Loucy (cell line): ENCODE results near the gene MACROD2.

Experiments
- H2AFZ ChIP-seq: fragments of 200-600 bp; sonication (generic); 2 replicates; pipeline ENCODE4 v1.6.0; 2016; ENCODE audit warnings: antibody characterized with exemption, mild to moderate bottlenecking, low read length, moderate library complexity
- H3F3A ChIP-seq: fragments of 200-600 bp; 2 replicates; pipeline ENCODE4 v1.6.0; 2016; ENCODE audit warnings: antibody characterized with exemption, low read depth, mild to moderate bottlenecking
- H3K27me3 ChIP-seq: fragments of 200-600 bp; sonication (generic); 2 replicates; pipeline ENCODE4 v1.6.1; 2014; ENCODE audit warnings: low read length, mild to moderate bottlenecking; ENCODE audit not compliant: insufficient read depth, poor library complexity, severe bottlenecking
- H3K36me3 ChIP-seq: fragments of 200-600 bp; sonication (generic); 2 replicates; pipeline ENCODE4 v1.6.1; 2016; ENCODE audit warnings: low read length; ENCODE audit not compliant: insufficient read depth
- H3K4me1 ChIP-seq: fragments of 200-600 bp; sonication (generic); 2 replicates; pipeline ENCODE4 v1.5.1; 2014; ENCODE audit warnings: low read length, mild to moderate bottlenecking; ENCODE audit not compliant: insufficient read depth, poor library complexity, severe bottlenecking
- H3K4me2 ChIP-seq: fragments of 200-600 bp; sonication (generic); 2 replicates; pipeline ENCODE4 v1.6.0; 2014; ENCODE audit warnings: antibody characterized with exemption, low read length, low read depth, mild to moderate bottlenecking; ENCODE audit not compliant: poor library complexity, severe bottlenecking
- H3K4me3 ChIP-seq: fragments of 200-600 bp; sonication (generic); 2 replicates; pipeline ENCODE4 v1.5.1; 2014; ENCODE audit warnings: low read length, mild to moderate bottlenecking, mixed read lengths; ENCODE audit not compliant: poor library complexity, severe bottlenecking
- H3K79me2 ChIP-seq: fragments of 200-600 bp; sonication (generic); 2 replicates; pipeline ENCODE4 v1.6.1; 2014; ENCODE audit warnings: low read length; ENCODE audit not compliant: insufficient read depth
- H3K9ac ChIP-seq: fragments of 200-600 bp; sonication (generic); 2 replicates; pipeline ENCODE4 v1.6.0; 2014; ENCODE audit warnings: mild to moderate bottlenecking, low read depth, low read length, moderate library complexity; ENCODE audit not compliant: poor library complexity, severe bottlenecking
- H3K9me2 ChIP-seq: fragments of 200-600 bp; sonication (generic); replicated peaks from 2 replicates; pipeline ENCODE4 v1.6.1; 2016; ENCODE audit warnings: low read depth, low read length, mixed read lengths
- H3K9me3 ChIP-seq: fragments of 200-600 bp; sonication (generic); 2 replicates; pipeline ENCODE4 v1.6.1; 2014; ENCODE audit warnings: mild to moderate bottlenecking, antibody characterized with exemption, low read length, low read depth; ENCODE audit not compliant: insufficient read depth
- H4K20me1 ChIP-seq: fragments of 200-600 bp; sonication (generic); 2 replicates; pipeline ENCODE4 v1.6.0; 2014; ENCODE audit warnings: antibody characterized with exemption, low read length, mild to moderate bottlenecking; ENCODE audit not compliant: insufficient read depth, poor library complexity, severe bottlenecking
- CTCF ChIP-seq: fragments of 200-600 bp; sonication (generic); conservative IDR thresholded peaks from 2 replicates; pipeline ENCODE4 v1.5.1; 2014; ENCODE audit warnings: mild to moderate bottlenecking, antibody characterized with exemption, low read length
- EZH2phosphoT487 ChIP-seq: fragments of 200-600 bp; IDR thresholded peaks from 2 replicates; pipeline ENCODE4 v1.6.1; 2018; ENCODE audit warnings: antibody characterized with exemption, mild to moderate bottlenecking, moderate library complexity, borderline replicate concordance

MACROD2 gene

GRCh38 chr20:15288106-15288505 is 1292.8 kb downstream of the MACROD2 start:
- no peaks in the 10 kb centered on the region for H3K79me2 ChIP-seq
- H3K27me3 ChIP-seq = no peaks in the 10 kb centered on the region
- H2AFZ ChIP-seq = no peak overlapping the region
- no peaks in the 10 kb centered on the region for H3K36me3 ChIP-seq
- TF ChIP-seq EZH2phosphoT487 = no peak
- TF ChIP-seq CTCF = no peak
- H3K4me3 ChIP-seq = no peak overlapping the region
- no peak overlapping the region for H3K9ac ChIP-seq
- H4K20me1 ChIP-seq = peaks cover 3% of the 10 kb centered on the region
- no peaks in the 10 kb centered on the region for H3K4me1 ChIP-seq
- H3F3A ChIP-seq = no peaks in the 10 kb centered on the region
- no peaks in the 10 kb centered on the region for H3K9me2 ChIP-seq
- H3K4me2 ChIP-seq = no peak overlapping the region
- H3K9me3 ChIP-seq = no peaks in the 10 kb centered on the region

- H3K36me3 ChIP-seq = no peaks in the 10 kb centered on the region
- H3F3A ChIP-seq = no peaks in the 10 kb centered on the region
- no peaks in the 10 kb centered on the region for H3K9me3 ChIP-seq
- H3K27me3 ChIP-seq = no peaks in the 10 kb centered on the region
- no peak overlapping the region for H3K4me3 ChIP-seq
- H2AFZ ChIP-seq = no peak overlapping the region
- H3K79me2 ChIP-seq = no peaks in the 10 kb centered on the region
- no peak overlapping the region for H3K9ac ChIP-seq
- no peaks in the 10 kb centered on the region for H3K4me1 ChIP-seq
- TF ChIP-seq CTCF (no peak), EZH2phosphoT487 (no peak)
- H4K20me1 ChIP-seq = peaks cover 3% of the 10 kb centered on the region
- H3K4me2 ChIP-seq = no peak overlapping the region
- H3K9me2 ChIP-seq = no peaks in the 10 kb centered on the region
Observed at GRCh38 chr20:15289337-15289736, 1294.0 kb downstream of the MACROD2 start.

- no peaks in the 10 kb centered on the region for H4K20me1 ChIP-seq
- no peaks in the 10 kb centered on the region for H3K36me3 ChIP-seq
- H3K4me3 ChIP-seq = no peak overlapping the region
- H2AFZ ChIP-seq = no peak overlapping the region
- no peaks in the 10 kb centered on the region for H3K9me3 ChIP-seq
- H3K9ac ChIP-seq = no peak overlapping the region
- H3K79me2 ChIP-seq = no peaks in the 10 kb centered on the region
- H3K9me2 ChIP-seq = no peaks in the 10 kb centered on the region
- H3F3A ChIP-seq = no peaks in the 10 kb centered on the region
- H3K27me3 ChIP-seq = no peaks in the 10 kb centered on the region
- H3K4me1 ChIP-seq = no peaks in the 10 kb centered on the region
- no peak overlapping the region for H3K4me2 ChIP-seq
- TF ChIP-seq CTCF (no peak), EZH2phosphoT487 (no peak)
Observed at GRCh38 chr20:15292405-15292804, 1297.1 kb downstream of the MACROD2 start.
